Osteocyte (in vitro differentiated cells): ENCODE data around the gene MAT1A. TPM values are rescaled to one million over a fixed set of nuclear protein-coding genes. Genes with fewer than 3 reads are reported as not detected.

Experiments used
- DNase-seq: peaks from one replicate; pipeline ENCODE4 v3.0.0; 2021; ENCODE audit warnings: mixed read lengths; ENCODE audit not compliant: unreplicated experiment; ENCODE audit errors: extremely low spot score
- H3K27ac Mint-ChIP-seq: one replicate; pipeline ENCODE4 v1.8.0; 2021; ENCODE audit warnings: mild to moderate bottlenecking, mixed read lengths; ENCODE audit not compliant: unreplicated experiment
- H3K27me3 Mint-ChIP-seq: one replicate; pipeline ENCODE4 v1.8.0; 2021; ENCODE audit warnings: mixed read lengths; ENCODE audit not compliant: unreplicated experiment
- H3K36me3 Mint-ChIP-seq: one replicate; pipeline ENCODE4 v1.8.0; 2021; ENCODE audit warnings: mixed read lengths; ENCODE audit not compliant: unreplicated experiment
- H3K4me1 Mint-ChIP-seq: one replicate; pipeline ENCODE4 v1.8.0; 2021; ENCODE audit warnings: mixed read lengths; ENCODE audit not compliant: unreplicated experiment
- H3K4me3 Mint-ChIP-seq: one replicate; pipeline ENCODE4 v1.8.0; 2021; ENCODE audit warnings: mild to moderate bottlenecking, moderate library complexity, mixed read lengths; ENCODE audit not compliant: unreplicated experiment
- H3K9me3 Mint-ChIP-seq: one replicate; pipeline ENCODE4 v1.8.0; 2021; ENCODE audit warnings: mixed read lengths; ENCODE audit not compliant: unreplicated experiment
- CTCF ChIP-seq: fragments of 200-600 bp; sonication (generic); IDR thresholded peaks from 2 replicates; pipeline ENCODE4 v1.5.0; 2021; ENCODE audit warnings: antibody characterized with exemption, mild to moderate bottlenecking, moderate library complexity
- total RNA-seq: library from RNA; stranded (reverse); gene quantifications from 2 replicates; pipeline ENCODE4 v1.2.1, GENCODE V29; 2021

The MAT1A gene
- total RNA-seq, 1 donor from 2014 or later: not detected

GRCh38 chr10:80275135-80275498, 14.3 kb downstream of the MAT1A start:
- no peaks in the 10 kb centered on the region for H3K36me3 Mint-ChIP-seq
- no peak overlapping the region for H3K4me3 Mint-ChIP-seq
- TF ChIP-seq CTCF: no peak
- no peaks in the 10 kb centered on the region for H3K4me1 Mint-ChIP-seq
- no peak overlapping the region for H3K27ac Mint-ChIP-seq
- H3K9me3 Mint-ChIP-seq: no peaks in the 10 kb centered on the region
- peak; percentile 44 for DNase-seq
- peaks cover 15% of the 10 kb centered on the region for H3K27me3 Mint-ChIP-seq

DNA sequence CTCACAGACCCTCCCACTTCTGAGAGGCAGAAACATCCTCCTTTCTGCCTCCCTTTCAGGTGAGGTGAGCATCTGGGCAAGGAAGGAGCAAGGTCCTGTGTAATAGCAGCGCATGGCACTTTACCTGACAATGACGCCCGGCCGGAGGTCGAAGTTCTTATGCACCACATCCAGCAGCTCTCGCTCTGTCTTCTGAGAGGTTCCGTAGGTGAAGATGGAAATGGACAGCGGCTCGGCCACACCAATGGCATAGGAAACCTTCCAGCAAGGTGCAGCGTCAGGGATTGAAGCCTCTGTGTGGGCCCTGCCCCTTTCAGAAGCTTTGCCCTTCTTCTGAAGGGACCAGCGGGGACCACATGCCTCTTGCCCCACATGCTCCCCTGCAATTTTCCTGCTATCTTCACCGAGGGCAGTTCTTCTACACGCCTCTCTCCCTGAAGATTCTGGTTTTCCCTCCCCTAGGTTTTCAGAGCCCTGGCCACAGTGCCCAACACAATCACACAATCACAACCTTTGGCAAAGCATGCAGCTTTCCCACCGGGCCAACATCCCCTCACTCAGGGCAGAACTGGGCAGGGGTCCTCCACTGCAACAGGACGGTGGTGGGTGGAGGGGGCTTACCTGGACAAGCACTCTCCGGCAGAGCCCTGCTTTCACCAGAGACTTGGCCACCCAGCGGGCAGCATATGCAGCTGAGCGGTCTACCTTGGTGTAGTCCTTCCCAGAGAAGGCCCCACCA, 14.9 kb downstream of the MAT1A start:
- no peaks in the 10 kb centered on the region for H3K9me3 Mint-ChIP-seq
- H3K27me3 Mint-ChIP-seq: peaks cover 15% of the 10 kb centered on the region
- DNase-seq: peak; percentile 70
- H3K36me3 Mint-ChIP-seq: no peaks in the 10 kb centered on the region
- no peak overlapping the region for H3K27ac Mint-ChIP-seq
- no peaks in the 10 kb centered on the region for H3K4me1 Mint-ChIP-seq
- H3K4me3 Mint-ChIP-seq: no peak overlapping the region
- no peak for TF ChIP-seq CTCF

GRCh38 chr10:80273523-80274170, 15.8 kb downstream of the MAT1A start:
- no peaks in the 10 kb centered on the region for H3K36me3 Mint-ChIP-seq
- no peaks in the 10 kb centered on the region for H3K4me1 Mint-ChIP-seq
- H3K27me3 Mint-ChIP-seq: peaks cover 11% of the 10 kb centered on the region
- no peak overlapping the region for H3K27ac Mint-ChIP-seq
- no peaks in the 10 kb centered on the region for H3K9me3 Mint-ChIP-seq
- peak; percentile 57 for DNase-seq
- no peak for TF ChIP-seq CTCF
- no peak overlapping the region for H3K4me3 Mint-ChIP-seq

DNA sequence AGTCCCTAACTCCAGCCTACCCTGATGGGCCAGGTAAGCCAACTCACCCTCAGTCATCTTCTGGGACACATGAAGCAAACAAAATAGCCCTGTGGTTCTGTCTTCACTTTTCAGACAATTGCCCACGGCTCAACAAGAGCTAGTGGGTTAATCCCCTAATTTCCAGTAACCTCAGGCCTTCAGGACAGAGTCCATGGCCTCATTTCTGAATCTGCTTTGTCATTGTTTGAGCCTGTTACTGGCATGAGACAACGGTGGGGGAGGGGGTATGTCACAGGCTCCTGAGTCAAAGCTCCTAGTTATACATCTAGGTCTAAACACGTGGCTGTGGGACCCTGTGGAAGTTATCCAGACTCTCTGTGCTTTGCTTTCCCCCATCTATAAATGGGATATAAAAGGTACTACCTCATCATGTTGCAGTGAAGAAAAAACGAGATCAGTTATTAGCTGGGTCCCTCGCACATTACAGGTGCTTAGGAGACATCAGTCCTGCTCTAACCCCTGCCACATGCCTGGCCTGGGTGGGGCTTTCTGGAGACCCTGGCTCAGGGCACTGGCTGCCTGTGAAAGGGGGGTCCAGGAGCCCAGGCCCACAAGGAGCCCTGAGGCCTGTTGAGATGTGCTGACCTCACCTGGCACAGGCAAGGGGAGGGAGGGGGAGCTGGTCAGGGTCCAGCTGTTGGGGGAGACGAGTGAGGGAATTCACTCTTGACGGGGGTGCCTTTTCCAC, 16.5 kb downstream of the MAT1A start:
- peaks cover 11% of the 10 kb centered on the region for H3K27me3 Mint-ChIP-seq
- no peak overlapping the region for H3K4me3 Mint-ChIP-seq
- H3K36me3 Mint-ChIP-seq: no peaks in the 10 kb centered on the region
- H3K4me1 Mint-ChIP-seq: peaks cover 4% of the 10 kb centered on the region
- no peak for DNase-seq
- no peak overlapping the region for H3K27ac Mint-ChIP-seq
- TF ChIP-seq CTCF: no peak
- no peaks in the 10 kb centered on the region for H3K9me3 Mint-ChIP-seq

DNA sequence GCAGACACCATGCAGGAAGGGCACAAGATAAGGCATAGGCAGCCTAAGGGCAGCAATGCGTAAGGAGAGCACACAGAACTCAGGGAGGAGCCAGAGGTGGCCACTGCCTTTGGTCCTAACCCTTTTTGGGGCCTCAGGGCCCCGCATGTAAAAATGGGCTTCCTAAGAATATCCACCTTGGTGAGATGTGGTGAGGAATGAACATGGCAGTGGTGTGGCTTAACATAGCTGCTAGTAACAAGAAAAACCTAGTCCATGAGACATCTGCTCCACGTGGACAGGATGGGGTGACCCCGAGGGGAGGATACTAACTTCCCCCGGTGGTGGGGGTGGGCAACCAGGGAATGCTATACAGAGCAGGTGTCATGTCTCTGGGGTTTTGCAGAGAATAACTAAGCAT, 18.0 kb downstream of the MAT1A start:
- Mint-ChIP-seq H3K27ac (no peak overlapping the region), H3K36me3 (no peaks in the 10 kb centered on the region), H3K27me3 (peaks cover 8% of the 10 kb centered on the region), H3K4me1 (peaks cover 4% of the 10 kb centered on the region), H3K9me3 (no peaks in the 10 kb centered on the region), H3K4me3 (no peak overlapping the region)
- DNase-seq: no peak
- no peak for TF ChIP-seq CTCF
